A549 (cell line): ENCODE results near the gene POLR1D. TPM values are rescaled to one million over a fixed set of nuclear protein-coding genes. Genes with fewer than 3 reads are reported as not detected.

Experiments
- ATAC-seq, 2 experiments: fragments of 200-7000 bp in 1 of 2; fragments of >200 bp in 1 of 2; cut with Nextera tagmentation in 1 of 2; cut with Tn5 transposase in 1 of 2; 3 replicates each; pipeline versions ENCODE4 v1.8.0 to v1.9.1; 2018 to 2020; ENCODE audit warnings: mild to moderate bottlenecking in 1 of 2, moderate library complexity in 1 of 2
- CTCF ChIA-PET: fragments of 300-600 bp; sonication (Branson Sonifier 250); formaldehyde crosslinking; extraction: SDS; loops from one replicate; lab custom pipeline; 2021; ENCODE audit warnings: antibody characterized with exemption, inconsistent platforms; lab: Yijun Ruan, JAX
- POLR2A ChIA-PET: fragments of 350-600 bp; formaldehyde crosslinking; extraction: SDS; loops from one replicate; lab custom pipeline; 2021; ENCODE audit warnings: antibody characterized with exemption, inconsistent platforms; lab: Yijun Ruan, JAX
- DNase-seq, 2 experiments: peaks; one replicate each; pipeline versions ENCODE4 v3.0.0 to v3.0.0-alpha.2; 2011 to 2016; ENCODE audit warnings: low read depth in 1 of 2, low spot score in 1 of 2
- FAIRE-seq: peaks from 2 replicates; lab custom pipeline; 2011; peaks lifted over from hg19 to GRCh38; lab: Jason Lieb, UNC
- H3K27ac ChIP-seq, 2 experiments: fragments of >200 bp; sonication (Bioruptor Twin); formaldehyde crosslinking; 3 replicates each; pipeline ENCODE4 v1.5.1; 2016 to 2017
- H3K4me1 ChIP-seq: fragments of >200 bp; sonication (Bioruptor Twin); formaldehyde crosslinking; 3 replicates; pipeline ENCODE4 v1.6.1; 2016
- H3K4me2 ChIP-seq: fragments of >200 bp; sonication (Bioruptor Twin); formaldehyde crosslinking; 3 replicates; pipeline ENCODE4 v1.6.1; 2016
- H3K4me3 ChIP-seq: fragments of >200 bp; sonication (Bioruptor Twin); formaldehyde crosslinking; 3 replicates; pipeline ENCODE4 v1.5.1; 2016
- H3K9me3 ChIP-seq: fragments of >200 bp; sonication (Bioruptor Twin); formaldehyde crosslinking; 3 replicates; pipeline ENCODE4 v1.6.1; 2016
- ATOH8 ChIP-seq: fragments of 250-450 bp; sonication (Bioruptor Pico); IDR thresholded peaks from 2 replicates; pipeline ENCODE4 v1.5.0; 2020; ENCODE audit warnings: low read depth, mild to moderate bottlenecking, moderate library complexity
- BHLHE40 ChIP-seq: IDR thresholded peaks from 2 replicates; pipeline ENCODE4 v1.6.1; 2012; ENCODE audit warnings: low read depth, low read length, inconsistent platforms
- CEBPB ChIP-seq, 2 experiments: fragments of >200 bp in 1 of 2; sonication (Bioruptor Twin) in 1 of 2; formaldehyde crosslinking in 1 of 2; IDR thresholded peaks; 2 replicates each; pipeline ENCODE4 v1.6.1; 2012 to 2016
- EHF ChIP-seq: fragments of 250-450 bp; sonication (Bioruptor Pico); IDR thresholded peaks from 2 replicates; pipeline ENCODE4 v1.5.0; 2020; ENCODE audit warnings: mild to moderate bottlenecking
- EHMT2 ChIP-seq: fragments of 200-600 bp; sonication (generic); IDR thresholded peaks from 2 replicates; pipeline ENCODE4 v1.6.1; 2016; ENCODE audit warnings: antibody characterized with exemption, low read depth, mild to moderate bottlenecking, moderate library complexity
- FOXS1 ChIP-seq: fragments of 250-450 bp; sonication (Bioruptor Pico); IDR thresholded peaks from 2 replicates; pipeline ENCODE4 v1.5.0; 2020; ENCODE audit warnings: mild to moderate bottlenecking, moderate library complexity
- MAFK ChIP-seq: fragments of 450-650 bp; IDR thresholded peaks from 2 replicates; pipeline ENCODE4 v1.6.1; 2014; ENCODE audit not compliant: partially characterized antibody
- MAZ ChIP-seq: fragments of 150-350 bp; IDR thresholded peaks from 2 replicates; pipeline ENCODE4 v1.6.1; 2014; ENCODE audit warnings: antibody characterized with exemption, low read depth, low read length, borderline replicate concordance
- NPAS2 ChIP-seq: fragments of 250-450 bp; sonication (Bioruptor Pico); IDR thresholded peaks from 2 replicates; pipeline ENCODE4 v1.8.0; 2022; ENCODE audit warnings: mild to moderate bottlenecking, moderate library complexity, borderline replicate concordance
- PHF8 ChIP-seq: fragments of 200-600 bp; sonication (generic); IDR thresholded peaks from 2 replicates; pipeline ENCODE4 v1.6.1; 2016; ENCODE audit warnings: low read depth, mild to moderate bottlenecking, antibody characterized with exemption, moderate library complexity, borderline replicate concordance
- POLR2AphosphoS2 ChIP-seq: conservative IDR thresholded peaks from 2 replicates; pipeline ENCODE4 v1.6.1; 2012; ENCODE audit warnings: low read length, improper control_type of control experiment, inconsistent platforms
- RARB ChIP-seq: fragments of 250-450 bp; sonication (Bioruptor Pico); IDR thresholded peaks from 2 replicates; pipeline ENCODE4 v1.8.0; 2021; ENCODE audit warnings: mild to moderate bottlenecking, moderate library complexity
- RCOR1 ChIP-seq: fragments of 150-350 bp; IDR thresholded peaks from 2 replicates; pipeline ENCODE4 v1.6.1; 2014; ENCODE audit warnings: antibody characterized with exemption, low read length, low read depth
- SREBF2 ChIP-seq: fragments of 450-650 bp; IDR thresholded peaks from 2 replicates; pipeline ENCODE4 v1.6.1; 2014; ENCODE audit warnings: mild to moderate bottlenecking, moderate library complexity
- ZC3H11A ChIP-seq: fragments of 450-650 bp; IDR thresholded peaks from 2 replicates; pipeline ENCODE4 v1.6.1; 2014; ENCODE audit warnings: antibody characterized with exemption, mild to moderate bottlenecking
- WGBS: methylation state at CpG from one replicate; pipeline ENCODE4 v1.1.6; 2017; ENCODE audit errors: missing lambda C conversion rate; 5-methylcytosine and 5-hydroxymethylcytosine counted together
- polyA plus RNA-seq, 4 experiments: library from polyadenylated mRNA; depleted of rRNA in 3 of 4; stranded (reverse); fragments of >200 nt; fragmentation: RNase III in 1 of 4; extraction: RNeasy Plus Mini Kit Qiagen cat#74134 plus additional on column Dnase treatment in 1 of 4; gene quantifications; 2 replicates in 3 of 4; 3 replicates in 1 of 4; pipeline ENCODE4 v1.2.3, GENCODE V29; 2011 to 2017
- TF ChIP-seq, protein P1 (sequence below): IDR thresholded peaks from 2 replicates; pipeline ENCODE4 v1.6.1; 2012
- TF ChIP-seq, protein P2 (sequence below): fragments of 200-600 bp; sonication (generic); IDR thresholded peaks from 2 replicates; pipeline ENCODE4 v1.6.1; 2016; ENCODE audit warnings: antibody characterized with exemption, mild to moderate bottlenecking, moderate library complexity
- TF ChIP-seq, protein P3 (sequence below): fragments of 450-650 bp; IDR thresholded peaks from 2 replicates; pipeline ENCODE4 v1.6.1; 2014; ENCODE audit warnings: antibody characterized with exemption
- TF ChIP-seq, protein P4 (sequence below): IDR thresholded peaks from 2 replicates; pipeline ENCODE4 v1.6.1; 2012

The POLR1D gene
- polyA plus RNA-seq, 2 of the 4 experiments (the other 2 are of a cell fraction) = 110 to 161 TPM

DNA sequence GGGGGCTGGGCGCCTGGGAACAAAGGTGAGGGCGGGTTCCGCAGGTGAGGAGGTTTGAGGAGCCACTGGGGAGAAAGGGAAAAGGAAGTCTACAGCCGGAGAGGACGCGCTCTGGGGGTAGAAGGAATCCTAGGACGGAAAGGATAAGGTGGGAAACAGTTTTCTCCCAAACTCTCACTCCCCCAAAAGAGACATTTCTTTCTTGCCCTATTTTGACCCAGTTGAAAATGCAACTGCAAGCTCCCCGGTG lies 651 bp upstream of the POLR1D start:
- Histone ChIP-seq H3K4me2 (peak overlapping the region; percentile 94), H3K27ac (peak overlapping the region; percentile 84 to 97), H3K9me3 (no peaks in the 10 kb centered on the region), H3K4me3 (peak overlapping the region; percentile 83), H3K4me1 (peaks cover 20% of the 10 kb centered on the region)
- ChIA-PET CTCF (interaction anchor here (0.6 to 3.4 kb wide), 9 partner anchors 9 to 209 kb away, joined by 3 to 13 read pairs (median 4); no protein-coding TSS in a partner anchor), POLR2A (interaction anchor here (0.8 to 1.6 kb wide), 7 partner anchors 10 to 333 kb away, joined by 3 to 6 read pairs (median 4); no protein-coding TSS in a partner anchor)
- FAIRE-seq = no peak
- TF ChIP-seq ZC3H11A = no peak
- no peak for TF ChIP-seq POLR2AphosphoS2
- no peak for TF ChIP-seq CEBPB (IDR thresholded peaks at IDR 0.05)
- TF ChIP-seq PHF8 = 0 out of 2 replicates have a peak, but pooled peaks have one; percentile 4
- no peak for TF ChIP-seq RCOR1
- WGBS = under 1% methylated on average over 8 of the region's 8 CpGs
- no peak for DNase-seq
- ATAC-seq = no peak; a peak in 1 of 6 replicates

DNA sequence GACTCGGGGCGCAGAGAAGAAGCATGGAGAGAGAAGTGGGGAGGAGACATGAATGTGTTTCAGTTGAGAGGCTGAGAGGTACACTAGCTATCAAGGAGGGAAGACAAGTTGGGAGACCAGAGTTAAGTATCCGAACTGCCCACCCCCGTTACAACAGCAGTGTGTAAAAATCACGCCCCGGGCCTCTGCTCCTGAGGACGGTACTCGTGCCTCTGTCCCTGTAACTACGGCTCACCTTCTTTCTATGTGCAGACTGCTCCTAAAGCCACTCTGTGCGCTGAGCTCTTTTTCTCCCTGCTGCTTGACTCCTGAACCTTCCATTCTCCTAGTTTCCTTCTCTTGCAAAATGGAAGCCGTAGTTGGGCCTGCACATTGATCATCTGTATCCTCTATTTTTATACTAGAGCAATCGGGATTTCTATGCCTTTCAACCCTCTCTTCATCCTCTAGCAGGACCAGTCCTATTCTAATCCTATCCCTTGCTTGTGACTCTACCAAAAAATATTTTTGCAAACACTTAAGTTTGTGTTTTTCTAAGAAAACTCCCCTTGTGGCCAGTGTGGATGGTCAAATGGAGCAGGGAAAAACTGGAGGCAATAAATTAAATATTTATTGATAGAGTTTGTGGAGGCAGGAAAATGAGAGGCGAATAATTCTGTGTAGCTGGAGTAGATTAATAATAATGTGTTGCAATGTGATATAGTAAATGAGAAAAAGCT lies 569 bp downstream of the POLR1D start:
- ATAC-seq (no peak), FAIRE-seq (no peak), DNase-seq (peak in 1 of 2 experiments; percentile 20)
- ChIA-PET POLR2A (no interaction called here), CTCF (interaction anchor here (0.7 to 2.5 kb wide), 4 partner anchors 11 to 204 kb away, joined by 3 to 8 read pairs (median 4); no protein-coding TSS in a partner anchor)
- no peak for TF ChIP-seq POLR2AphosphoS2
- no peak for TF ChIP-seq EHMT2
- TF ChIP-seq, protein P1, sequence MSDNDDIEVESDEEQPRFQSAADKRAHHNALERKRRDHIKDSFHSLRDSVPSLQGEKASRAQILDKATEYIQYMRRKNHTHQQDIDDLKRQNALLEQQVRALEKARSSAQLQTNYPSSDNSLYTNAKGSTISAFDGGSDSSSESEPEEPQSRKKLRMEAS = 0 out of 2 replicates have a peak, but pooled peaks have one; percentile 19
- no peak for TF ChIP-seq EHF
- TF ChIP-seq, protein P2, sequence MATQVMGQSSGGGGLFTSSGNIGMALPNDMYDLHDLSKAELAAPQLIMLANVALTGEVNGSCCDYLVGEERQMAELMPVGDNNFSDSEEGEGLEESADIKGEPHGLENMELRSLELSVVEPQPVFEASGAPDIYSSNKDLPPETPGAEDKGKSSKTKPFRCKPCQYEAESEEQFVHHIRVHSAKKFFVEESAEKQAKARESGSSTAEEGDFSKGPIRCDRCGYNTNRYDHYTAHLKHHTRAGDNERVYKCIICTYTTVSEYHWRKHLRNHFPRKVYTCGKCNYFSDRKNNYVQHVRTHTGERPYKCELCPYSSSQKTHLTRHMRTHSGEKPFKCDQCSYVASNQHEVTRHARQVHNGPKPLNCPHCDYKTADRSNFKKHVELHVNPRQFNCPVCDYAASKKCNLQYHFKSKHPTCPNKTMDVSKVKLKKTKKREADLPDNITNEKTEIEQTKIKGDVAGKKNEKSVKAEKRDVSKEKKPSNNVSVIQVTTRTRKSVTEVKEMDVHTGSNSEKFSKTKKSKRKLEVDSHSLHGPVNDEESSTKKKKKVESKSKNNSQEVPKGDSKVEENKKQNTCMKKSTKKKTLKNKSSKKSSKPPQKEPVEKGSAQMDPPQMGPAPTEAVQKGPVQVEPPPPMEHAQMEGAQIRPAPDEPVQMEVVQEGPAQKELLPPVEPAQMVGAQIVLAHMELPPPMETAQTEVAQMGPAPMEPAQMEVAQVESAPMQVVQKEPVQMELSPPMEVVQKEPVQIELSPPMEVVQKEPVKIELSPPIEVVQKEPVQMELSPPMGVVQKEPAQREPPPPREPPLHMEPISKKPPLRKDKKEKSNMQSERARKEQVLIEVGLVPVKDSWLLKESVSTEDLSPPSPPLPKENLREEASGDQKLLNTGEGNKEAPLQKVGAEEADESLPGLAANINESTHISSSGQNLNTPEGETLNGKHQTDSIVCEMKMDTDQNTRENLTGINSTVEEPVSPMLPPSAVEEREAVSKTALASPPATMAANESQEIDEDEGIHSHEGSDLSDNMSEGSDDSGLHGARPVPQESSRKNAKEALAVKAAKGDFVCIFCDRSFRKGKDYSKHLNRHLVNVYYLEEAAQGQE = no peak
- TF ChIP-seq, protein P3, sequence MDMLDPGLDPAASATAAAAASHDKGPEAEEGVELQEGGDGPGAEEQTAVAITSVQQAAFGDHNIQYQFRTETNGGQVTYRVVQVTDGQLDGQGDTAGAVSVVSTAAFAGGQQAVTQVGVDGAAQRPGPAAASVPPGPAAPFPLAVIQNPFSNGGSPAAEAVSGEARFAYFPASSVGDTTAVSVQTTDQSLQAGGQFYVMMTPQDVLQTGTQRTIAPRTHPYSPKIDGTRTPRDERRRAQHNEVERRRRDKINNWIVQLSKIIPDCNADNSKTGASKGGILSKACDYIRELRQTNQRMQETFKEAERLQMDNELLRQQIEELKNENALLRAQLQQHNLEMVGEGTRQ = no peak
- peak; percentile 1; the same call in 1 of the 2 replicates for TF ChIP-seq PHF8
- no peak for TF ChIP-seq SREBF2
- TF ChIP-seq FOXS1 (CRISPR knock-in tag) = no peak
- no peak for TF ChIP-seq RARB (CRISPR knock-in tag)
- TF ChIP-seq, protein P4, sequence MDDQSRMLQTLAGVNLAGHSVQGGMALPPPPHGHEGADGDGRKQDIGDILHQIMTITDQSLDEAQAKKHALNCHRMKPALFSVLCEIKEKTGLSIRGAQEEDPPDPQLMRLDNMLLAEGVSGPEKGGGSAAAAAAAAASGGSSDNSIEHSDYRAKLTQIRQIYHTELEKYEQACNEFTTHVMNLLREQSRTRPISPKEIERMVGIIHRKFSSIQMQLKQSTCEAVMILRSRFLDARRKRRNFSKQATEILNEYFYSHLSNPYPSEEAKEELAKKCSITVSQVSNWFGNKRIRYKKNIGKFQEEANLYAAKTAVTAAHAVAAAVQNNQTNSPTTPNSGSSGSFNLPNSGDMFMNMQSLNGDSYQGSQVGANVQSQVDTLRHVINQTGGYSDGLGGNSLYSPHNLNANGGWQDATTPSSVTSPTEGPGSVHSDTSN = no peak
- TF ChIP-seq ZC3H11A = no peak
- no peak for TF ChIP-seq MAZ
- no peak for TF ChIP-seq BHLHE40
- no peak for TF ChIP-seq MAFK
- TF ChIP-seq ATOH8 (CRISPR knock-in tag) = no peak
- TF ChIP-seq NPAS2 (CRISPR knock-in tag) = no peak
- peaks cover 20% of the 10 kb centered on the region for H3K4me1 ChIP-seq
- no peaks in the 10 kb centered on the region for H3K9me3 ChIP-seq
- peak overlapping the region; percentile 74 for H3K4me2 ChIP-seq
- peak overlapping the region; percentile 84 to 97 for H3K27ac ChIP-seq
- peak overlapping the region; percentile 83 for H3K4me3 ChIP-seq
- WGBS = 3% methylated on average over 13 of the region's 13 CpGs
